SK-N-SH treated with all-trans-retinoic acid at 6 μM for 48 hours (cell line): ENCODE data around the gene STX10.

Experiments used
- ARNTL ChIP-seq: fragments of 450-650 bp; formaldehyde crosslinking; IDR thresholded peaks from 2 replicates; pipeline ENCODE4 v1.5.0; 2020; ENCODE audit warnings: low read depth, mild to moderate bottlenecking, moderate library complexity, borderline replicate concordance
- CSRNP3 ChIP-seq: fragments of 250-450 bp; sonication (Bioruptor Pico); IDR thresholded peaks from 2 replicates; pipeline ENCODE4 v1.5.1; 2021; ENCODE audit warnings: mild to moderate bottlenecking, moderate library complexity
- GLIS3 ChIP-seq: fragments of 250-450 bp; sonication (Bioruptor Pico); IDR thresholded peaks from 2 replicates; pipeline ENCODE4 v1.5.0; 2020; ENCODE audit warnings: mild to moderate bottlenecking, moderate library complexity
- PATZ1 ChIP-seq: fragments of 250-450 bp; sonication (Bioruptor Pico); IDR thresholded peaks from 2 replicates; pipeline ENCODE4 v1.8.0; 2020; ENCODE audit warnings: mild to moderate bottlenecking, moderate library complexity, borderline replicate concordance
- ZFP30 ChIP-seq: fragments of 450-650 bp; formaldehyde crosslinking; IDR thresholded peaks from 2 replicates; pipeline ENCODE4 v1.5.0; 2022; ENCODE audit warnings: mild to moderate bottlenecking, moderate library complexity
- ZNF8 ChIP-seq: fragments of 450-650 bp; formaldehyde crosslinking; IDR thresholded peaks from 2 replicates; pipeline ENCODE4 v1.5.0; 2020; ENCODE audit warnings: mild to moderate bottlenecking, moderate library complexity

GRCh38 chr19:13118424-13119193 lies 31.6 kb downstream of the STX10 start:
- TF ChIP-seq GLIS3 (CRISPR knock-in tag) (no peak), ARNTL (CRISPR knock-in tag) (no peak), ZNF8 (CRISPR knock-in tag) (no peak), CSRNP3 (CRISPR knock-in tag) (no peak), PATZ1 (CRISPR knock-in tag) (no peak), ZFP30 (CRISPR knock-in tag) (no peak)
